ENCODE data around the gene GNAT1. TPM values are rescaled to one million over a fixed set of nuclear protein-coding genes. Genes with fewer than 3 reads are reported as not detected.

The GNAT1 gene
- total RNA-seq, 1 experiment from 2014 or later, result 0.13 TPM

GRCh38 chr3:50163572-50164455 lies 27.6 kb upstream of the GNAT1 start (continued):
- TF ChIP-seq PRDM15 (CRISPR knock-in tag; IDR thresholded peaks at IDR 0.05), result no peak

GRCh38 chr3:50164481-50164880 lies 26.9 kb upstream of the GNAT1 start:
- CTCF ChIA-PET, result interaction anchor here (0.9 to 2.6 kb wide), 10 partner anchors 8 to 100 kb away, joined by 4 to 10 read pairs (median 4); no protein-coding TSS in a partner anchor
- DNase-seq (ENCODE audit: low spot score) (no peak), ATAC-seq (no peak)
- H3K27ac Mint-ChIP-seq, result peak overlapping the region; percentile 71
- POLR2A ChIA-PET, result interaction anchor here (1.0 kb wide), 1 partner anchor 44 kb away, joined by 6 read pairs; no protein-coding TSS in a partner anchor
- H3K4me3 Mint-ChIP-seq, result no peak overlapping the region
- peaks cover 22% of the 10 kb centered on the region for H3K36me3 Mint-ChIP-seq
- no peaks in the 10 kb centered on the region for H3K9me3 Mint-ChIP-seq
- peaks cover 50% of the 10 kb centered on the region for H3K4me1 Mint-ChIP-seq
- H3K27me3 Mint-ChIP-seq (ENCODE audit: low read depth), result no peaks in the 10 kb centered on the region
- no peak for TF ChIP-seq CTCF (IDR thresholded peaks at IDR 0.05)
- TF ChIP-seq CDX4 (CRISPR knock-in tag; IDR thresholded peaks at IDR 0.05; ENCODE audit: borderline replicate concordance), result no peak
- no peak for TF ChIP-seq ZNF281 (CRISPR knock-in tag; IDR thresholded peaks at IDR 0.05)
- TF ChIP-seq GRHL2 (CRISPR knock-in tag; IDR thresholded peaks at IDR 0.05; ENCODE audit: insufficient replicate concordance, severe bottlenecking), result no peak
- no peak for TF ChIP-seq E2F1 (CRISPR knock-in tag; IDR thresholded peaks at IDR 0.05)
- no peak for TF ChIP-seq JAZF1 (CRISPR knock-in tag; IDR thresholded peaks at IDR 0.05)
- TF ChIP-seq ZMAT4 (CRISPR knock-in tag; IDR thresholded peaks at IDR 0.05), result no peak
- no peak for TF ChIP-seq ZSCAN18 (CRISPR knock-in tag; IDR thresholded peaks at IDR 0.05)
- TF ChIP-seq TEAD4 (CRISPR knock-in tag; IDR thresholded peaks at IDR 0.05), result no peak
- TF ChIP-seq STAT6 (CRISPR knock-in tag; conservative IDR thresholded peaks at IDR 0.05; ENCODE audit: low read depth), result no peak
- no peak for TF ChIP-seq ARID4B (CRISPR knock-in tag; IDR thresholded peaks at IDR 0.05; ENCODE audit: borderline replicate concordance)
- no peak for TF ChIP-seq IRF2 (CRISPR knock-in tag; IDR thresholded peaks at IDR 0.05; ENCODE audit: borderline replicate concordance, low read depth)
